ENCODE measurements around the gene EWSR1.

DNA sequence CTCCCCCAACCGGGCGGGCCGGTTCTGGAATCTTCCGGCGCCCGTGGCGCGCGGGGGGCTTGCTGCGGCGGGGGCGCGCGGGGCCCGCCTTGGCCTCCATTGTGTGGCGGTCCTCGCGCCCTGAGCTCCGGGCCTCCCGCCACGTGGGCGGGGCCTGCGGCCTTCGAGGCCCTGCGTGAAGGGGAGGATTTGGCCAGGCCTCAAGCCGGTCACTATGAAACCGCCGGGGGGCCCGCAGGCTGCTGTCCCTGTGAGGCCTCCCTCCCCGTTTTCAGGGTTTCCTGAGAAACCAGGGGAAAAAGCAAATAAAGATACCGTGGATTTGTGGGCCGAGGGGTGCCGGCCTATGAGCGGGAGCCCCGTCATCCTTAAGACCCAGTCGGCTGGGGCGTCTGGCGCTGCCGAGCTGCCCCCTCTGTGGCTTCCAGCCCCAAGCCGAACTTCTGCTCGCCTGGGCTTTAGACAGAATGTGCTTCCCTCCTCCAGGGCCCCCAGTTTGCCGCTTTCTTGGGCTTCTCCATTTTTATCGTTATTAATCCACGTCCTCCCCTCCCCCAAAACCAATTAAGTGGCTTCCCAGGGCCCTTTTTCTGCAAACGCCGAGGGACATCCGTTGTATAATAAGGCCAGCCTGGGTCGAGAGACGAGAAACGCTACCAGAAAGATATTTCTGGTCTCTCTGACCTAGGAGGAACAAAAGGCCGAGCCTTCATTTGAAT, 602 bp downstream of the EWSR1 start:
- TF ChIP-seq EZH2phosphoT487 (IDR thresholded peaks at IDR 0.05; ENCODE audit: borderline replicate concordance, low read length) = no peak
- TF ChIP-seq, protein P1, sequence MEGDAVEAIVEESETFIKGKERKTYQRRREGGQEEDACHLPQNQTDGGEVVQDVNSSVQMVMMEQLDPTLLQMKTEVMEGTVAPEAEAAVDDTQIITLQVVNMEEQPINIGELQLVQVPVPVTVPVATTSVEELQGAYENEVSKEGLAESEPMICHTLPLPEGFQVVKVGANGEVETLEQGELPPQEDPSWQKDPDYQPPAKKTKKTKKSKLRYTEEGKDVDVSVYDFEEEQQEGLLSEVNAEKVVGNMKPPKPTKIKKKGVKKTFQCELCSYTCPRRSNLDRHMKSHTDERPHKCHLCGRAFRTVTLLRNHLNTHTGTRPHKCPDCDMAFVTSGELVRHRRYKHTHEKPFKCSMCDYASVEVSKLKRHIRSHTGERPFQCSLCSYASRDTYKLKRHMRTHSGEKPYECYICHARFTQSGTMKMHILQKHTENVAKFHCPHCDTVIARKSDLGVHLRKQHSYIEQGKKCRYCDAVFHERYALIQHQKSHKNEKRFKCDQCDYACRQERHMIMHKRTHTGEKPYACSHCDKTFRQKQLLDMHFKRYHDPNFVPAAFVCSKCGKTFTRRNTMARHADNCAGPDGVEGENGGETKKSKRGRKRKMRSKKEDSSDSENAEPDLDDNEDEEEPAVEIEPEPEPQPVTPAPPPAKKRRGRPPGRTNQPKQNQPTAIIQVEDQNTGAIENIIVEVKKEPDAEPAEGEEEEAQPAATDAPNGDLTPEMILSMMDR (IDR thresholded peaks at IDR 0.05; ENCODE audit: low read depth, low read length, poor library complexity, severe bottlenecking) = no peak
